CD1c-positive myeloid dendritic cell (primary cell): ENCODE measurements around the gene MBD3.
"Not testable (repeated sequence)": the region's sequence is repeated elsewhere in the genome, so short reads cannot be mapped to it uniquely, and the experiment has no call there.

ENCODE experiments used
- DNase-seq: peaks from one replicate; pipeline ENCODE4 v3.0.0-alpha.2; 2016; ENCODE audit errors: extremely low spot score

The MBD3 gene

DNA sequence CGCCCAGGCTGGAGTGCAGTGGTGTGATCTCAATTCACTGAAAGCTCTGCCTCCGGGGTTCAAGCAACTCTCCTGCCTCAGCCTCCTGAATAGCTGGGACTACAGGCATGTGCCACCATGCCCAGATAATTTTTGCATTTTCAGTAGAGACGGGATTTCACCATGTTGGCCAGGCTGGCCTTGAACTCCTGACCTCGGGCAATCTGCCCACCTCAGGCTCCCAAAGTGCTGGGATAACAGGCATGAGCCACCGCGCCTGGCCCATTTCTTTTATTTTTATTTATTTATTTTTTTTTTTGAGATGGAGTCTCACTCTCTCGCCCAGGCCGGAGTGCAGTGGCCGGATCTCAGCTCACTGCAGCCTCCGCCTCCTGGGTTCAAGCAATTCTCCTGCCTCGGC, 52.9 kb downstream of the MBD3 start:
- not testable (repeated sequence) for DNase-seq

- no peak for DNase-seq
These were observed 53.7 kb downstream of the MBD3 start for GRCh38 chr19:1538978-1539377.

DNA sequence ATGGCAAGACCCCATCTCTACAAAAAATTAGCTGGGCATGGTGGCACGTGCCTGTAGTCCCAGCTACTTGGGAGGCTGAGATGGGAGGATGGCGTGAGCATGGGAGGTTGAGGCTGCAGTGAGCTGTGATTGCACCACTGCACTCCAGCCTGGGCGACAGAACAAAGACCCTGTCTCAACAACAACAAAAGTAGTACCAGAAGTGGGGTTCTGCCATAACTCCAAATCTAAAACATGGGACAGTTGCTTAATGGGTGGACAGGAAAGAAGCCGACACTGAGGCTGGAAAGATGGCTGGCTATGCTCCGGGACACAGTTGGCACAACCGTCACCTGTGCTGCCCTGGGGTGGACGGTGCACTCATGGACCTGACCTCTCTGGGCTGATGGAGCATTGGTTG, 57.0 kb downstream of the MBD3 start:
- DNase-seq = not testable (repeated sequence)

DNA sequence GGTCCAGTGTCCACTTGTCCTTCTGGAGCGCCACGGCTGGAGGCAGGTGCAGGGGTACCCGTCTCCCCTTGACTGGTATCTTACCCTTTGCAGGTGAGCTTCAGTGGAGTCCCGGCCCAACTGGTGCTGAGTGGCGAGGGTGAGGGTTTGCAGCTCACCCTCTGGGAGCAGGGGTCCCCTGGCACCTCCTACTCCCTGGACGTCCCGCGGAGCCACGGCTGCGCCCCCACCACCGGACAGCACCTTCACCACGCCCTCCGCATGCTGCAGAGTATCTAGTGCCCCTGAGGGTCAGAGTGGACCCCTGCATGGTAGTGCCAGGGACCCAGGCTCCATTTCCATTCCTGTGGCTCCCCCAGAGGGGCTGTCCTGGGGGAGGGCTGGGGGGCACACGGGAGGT, 57.7 kb downstream of the MBD3 start:
- no peak for DNase-seq

- no peak for DNase-seq
These were observed 59.0 kb downstream of the MBD3 start for GRCh38 chr19:1533510-1534150.

- no peak for DNase-seq
These were observed 60.7 kb downstream of the MBD3 start for GRCh38 chr19:1532003-1532402.

DNA sequence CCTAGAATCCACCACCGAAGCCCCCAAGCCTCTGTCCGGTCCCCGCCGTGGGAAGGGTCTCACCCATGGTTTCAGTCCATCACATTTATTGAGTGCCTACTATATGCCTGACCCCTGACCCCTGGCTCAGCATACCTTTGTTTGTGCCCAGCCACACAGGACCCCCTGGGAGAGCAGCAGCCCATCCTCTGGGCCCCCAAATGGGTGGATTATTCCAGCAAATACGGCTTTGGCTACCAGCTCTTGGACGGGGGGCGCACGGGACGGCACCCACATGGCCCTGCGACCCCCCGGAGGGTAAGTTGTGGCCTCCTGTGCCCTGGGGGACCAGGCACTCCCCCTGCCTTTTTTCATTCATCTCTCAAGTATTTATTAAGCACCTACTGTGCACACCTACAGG, 61.1 kb downstream of the MBD3 start:
- DNase-seq = no peak

GRCh38 chr19:1530856-1531255, 61.8 kb downstream of the MBD3 start:
- not testable (repeated sequence) for DNase-seq

- no peak for DNase-seq
These were observed 63.2 kb downstream of the MBD3 start for GRCh38 chr19:1529430-1529816.

- DNase-seq = no peak
These were observed 63.9 kb downstream of the MBD3 start for GRCh38 chr19:1528596-1529429.

- no peak for DNase-seq
These were observed 64.9 kb downstream of the MBD3 start for GRCh38 chr19:1527650-1528309.

DNA sequence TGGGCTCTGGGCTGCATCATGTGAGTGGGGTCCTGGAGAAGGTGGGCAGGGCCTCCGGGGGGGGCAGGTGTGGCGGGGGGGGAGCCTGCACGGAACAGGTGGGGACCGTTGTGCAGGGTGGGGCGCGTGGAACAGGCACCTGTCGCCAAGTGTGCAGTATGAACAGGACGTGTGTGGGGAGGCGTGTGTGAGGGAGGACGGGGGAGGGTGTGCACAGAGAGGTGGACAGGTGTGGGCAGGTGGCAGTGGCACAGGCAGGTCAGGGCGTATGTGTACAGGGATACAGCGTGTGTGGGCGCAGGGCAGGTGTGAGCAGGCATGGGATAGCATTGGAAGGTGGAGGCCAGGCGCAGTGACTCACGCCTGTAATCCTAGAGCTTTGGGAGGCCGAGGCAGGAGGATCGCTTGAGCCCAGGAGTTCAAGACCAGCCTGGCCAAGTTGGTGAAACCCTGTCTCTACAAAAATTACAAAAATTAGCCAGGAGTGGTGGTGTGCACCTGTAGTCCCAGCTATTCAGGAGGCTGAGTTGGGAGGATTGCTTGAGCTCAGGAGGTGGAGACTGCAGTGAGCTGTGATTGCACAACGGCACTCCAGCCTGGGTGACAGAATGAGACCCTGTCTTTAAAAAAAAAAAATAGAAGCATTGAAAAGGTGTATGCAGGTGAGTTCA, 65.6 kb downstream of the MBD3 start:
- DNase-seq = no peak

DNA sequence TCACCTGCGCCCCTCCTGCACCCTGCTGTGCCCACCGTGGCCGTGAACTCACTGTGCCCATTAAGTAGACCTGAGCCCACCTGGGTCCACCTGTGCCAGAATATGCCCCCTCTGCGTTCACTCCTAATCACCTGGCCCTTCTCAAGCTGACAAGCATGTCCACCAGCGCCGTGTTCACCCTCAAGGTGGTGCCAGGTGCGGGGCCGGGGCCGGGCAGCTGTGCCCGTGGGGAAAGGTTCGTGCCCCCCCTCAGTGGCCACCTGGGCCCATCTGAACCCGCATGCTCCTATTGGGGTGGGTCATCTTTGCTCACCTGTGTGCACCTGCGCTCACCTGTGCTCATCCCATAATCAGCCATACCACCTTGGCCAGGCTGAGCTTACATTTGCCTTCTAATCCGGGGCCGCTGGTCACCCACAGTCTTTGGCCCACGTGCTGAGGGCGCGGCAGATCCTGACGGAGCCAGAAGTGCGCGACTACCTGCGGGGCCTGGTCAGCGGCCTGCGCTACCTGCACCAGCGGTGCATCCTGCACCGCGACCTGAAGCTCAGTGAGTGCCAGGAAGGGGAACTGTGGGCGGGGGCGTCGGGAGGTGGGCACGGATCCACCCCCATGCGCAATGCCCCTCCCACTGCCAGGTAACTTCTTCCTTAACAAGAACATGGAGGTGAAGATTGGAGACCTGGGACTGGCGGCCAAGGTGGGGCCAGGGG, 66.4 kb downstream of the MBD3 start:
- no peak for DNase-seq

- no peak for DNase-seq
These were observed 67.3 kb downstream of the MBD3 start for GRCh38 chr19:1525343-1525742.

- DNase-seq = no peak
These were observed 67.7 kb downstream of the MBD3 start for GRCh38 chr19:1524972-1525325.

- DNase-seq = no peak
These were observed 68.2 kb downstream of the MBD3 start for GRCh38 chr19:1524287-1524971.
